Panc1 (cell line): Measurements from ENCODE around the gene WSCD2. TPM values are rescaled to one million over a fixed set of nuclear protein-coding genes. Genes with fewer than 3 reads are reported as not detected.

Experiments
- ATAC-seq: fragments of 200-7000 bp; cut with Tn5 transposase; 2 replicates; pipeline ENCODE4 v1.9.1; 2020; ENCODE audit warnings: mild to moderate bottlenecking, moderate library complexity
- Bru-seq: library from RNA; stranded (reverse); fragments of 400-500 nt; gene quantifications from one replicate; lab custom pipeline; 2021; lab: Mats Ljungman, UMichigan
- BruChase-seq, 2 experiments: library from RNA; stranded (reverse); fragments of 400-500 nt; gene quantifications; one replicate each; lab custom pipeline; 2021; lab: Mats Ljungman, UMichigan
- BruUV-seq: library from RNA; stranded (reverse); fragments of 400-500 nt; replicated peaks from 2 replicates; lab custom pipeline; 2021; lab: Mats Ljungman, UMichigan
- CTCF ChIA-PET: fragments of 300-600 bp; sonication (Branson Sonifier 250); formaldehyde crosslinking; loops from one replicate; lab custom pipeline; 2022; ENCODE audit warnings: antibody characterized with exemption; lab: Charles Lee
- POLR2A ChIA-PET: fragments of 300-600 bp; sonication (Branson Sonifier 250); formaldehyde crosslinking; loops from one replicate; lab custom pipeline; 2022; ENCODE audit warnings: antibody characterized with exemption; lab: Charles Lee
- DNase-seq: peaks from one replicate; pipeline ENCODE4 v3.0.0-alpha.2; 2010; ENCODE audit warnings: low read depth, low spot score
- H3K27ac ChIP-seq: 2 replicates; pipeline ENCODE4 v1.5.1; 2011; ENCODE audit warnings: mild to moderate bottlenecking, low read length, inconsistent platforms
- H3K27me3 ChIP-seq: fragments of 200-500 bp; sonication (Bioruptor generic); 2 replicates; pipeline ENCODE4 v1.6.0; 2014; ENCODE audit warnings: low read length, inconsistent platforms; ENCODE audit not compliant: control insufficient read depth, insufficient read depth
- H3K36me3 ChIP-seq: fragments of 200-500 bp; sonication (Bioruptor generic); 2 replicates; pipeline ENCODE4 v1.5.1; 2014; ENCODE audit warnings: inconsistent platforms, mild to moderate bottlenecking, low read length, moderate library complexity; ENCODE audit not compliant: control insufficient read depth, insufficient read depth
- H3K4me1 ChIP-seq: 2 replicates; pipeline ENCODE4 v1.5.1; 2011; ENCODE audit warnings: inconsistent platforms, mild to moderate bottlenecking, low read length, moderate library complexity; ENCODE audit not compliant: control insufficient read depth, insufficient read depth
- H3K4me3 ChIP-seq, 2 experiments: 2 replicates each; pipeline ENCODE4 v1.5.1; 2011 to 2012; ENCODE audit warnings: low read depth in 2 of 2, low read length in 2 of 2, mild to moderate bottlenecking in 2 of 2, inconsistent platforms in 1 of 2, moderate library complexity in 1 of 2
- H3K9me3 ChIP-seq: fragments of 200-500 bp; sonication (Bioruptor generic); 2 replicates; pipeline ENCODE4 v1.5.1; 2014; ENCODE audit warnings: low read depth, mild to moderate bottlenecking, inconsistent platforms, low read length, moderate library complexity; ENCODE audit not compliant: control insufficient read depth, insufficient read depth
- CTCF ChIP-seq: fragments of 450-650 bp; IDR thresholded peaks from 2 replicates; pipeline ENCODE4 v1.5.1; 2017; ENCODE audit warnings: mild to moderate bottlenecking
- POLR2AphosphoS5 ChIP-seq: IDR thresholded peaks from 2 replicates; pipeline ENCODE4 v1.6.1; 2012; ENCODE audit warnings: mild to moderate bottlenecking, low read depth, low read length, moderate library complexity
- REST ChIP-seq, 2 experiments: IDR thresholded peaks; 2 replicates each; pipeline ENCODE4 v1.6.1; 2011 to 2012; ENCODE audit warnings: low read depth in 2 of 2, control low read depth in 1 of 2, low read length in 1 of 2, mild to moderate bottlenecking in 1 of 2, moderate library complexity in 1 of 2; ENCODE audit not compliant: insufficient read depth in 1 of 2
- SIN3A ChIP-seq: IDR thresholded peaks from 2 replicates; pipeline ENCODE4 v1.6.1; 2012; ENCODE audit warnings: low read depth, mild to moderate bottlenecking, low read length, moderate library complexity, borderline replicate concordance; ENCODE audit not compliant: insufficient read depth
- TCF7L2 ChIP-seq: IDR thresholded peaks from 2 replicates; pipeline ENCODE4 v1.6.1; 2011; ENCODE audit warnings: mild to moderate bottlenecking, low read depth, low read length, inconsistent platforms
- in situ Hi-C: cut with HindIII; loops from 2 replicates; pipeline ENCODE4 v1.10.0; 2016; ENCODE audit warnings: low sequenced_read_pairs, low pct_unique_long_range_greater_than_20kb
- intact Hi-C: fragments of 100-400 bp; cut with micrococcal nuclease; formaldehyde crosslinking; loops from one replicate; pipeline ENCODE4 v1.10.0; 2022; ENCODE audit not compliant: unreplicated experiment
- long read RNA-seq: library from polyadenylated mRNA; unstranded; transcript quantifications from one replicate; pipeline ENCODE4 v2.0.0, GENCODE V29; 2021; ENCODE audit not compliant: unreplicated experiment
- polyA plus RNA-seq: library from polyadenylated mRNA; unstranded; fragments of >200 nt; gene quantifications from one replicate; pipeline ENCODE4 v1.2.1, GENCODE V29; 2012; ENCODE audit warnings: missing spikeins; ENCODE audit not compliant: insufficient read length
- total RNA-seq: library from RNA; stranded (reverse); gene quantifications from one replicate; pipeline ENCODE4 v1.2.1, GENCODE V29; 2021; ENCODE audit not compliant: unreplicated experiment

The WSCD2 gene
- total RNA-seq (0.64 TPM), Bru-seq, nascent RNA (percentile 11 among the genes with signal in this experiment), BruChase-seq, experiment 1, labeled RNA remaining after a 2-hour chase (percentile 9 among the genes with signal in this experiment), BruChase-seq, experiment 2, labeled RNA remaining after a 6-hour chase (percentile 4 among the genes with signal in this experiment)
- 0.59 TPM for polyA plus RNA-seq
- long read RNA-seq, result 0 reads

- DNase-seq (no peak), ATAC-seq (peak; percentile 92)
- CTCF ChIA-PET, result no interaction called here
- Histone ChIP-seq H3K9me3 (no peaks in the 10 kb centered on the region), H3K27ac (no peak within 1 kb of the TSS), H3K4me3 (peak within 1 kb of the TSS; percentile 36 to 52), H3K4me1 (peaks cover 12% of the 10 kb centered on the region), H3K36me3 (no peaks in the 10 kb centered on the region; the same call in 1 of the 2 replicates), H3K27me3 (peaks cover 34% of the 10 kb centered on the region)
- POLR2A ChIA-PET, result interaction anchor here (0.6 kb wide), 1 partner anchor 17 kb away, joined by 5 read pairs; no protein-coding TSS in a partner anchor
- no TSS peak for BruUV-seq
- in situ Hi-C loops (no loop called here), intact Hi-C loops (no loop called here)
- TF ChIP-seq SIN3A (no peak), CTCF (peak; percentile 51)
Measured at GRCh38 chr12:108129017-108129812, at the start of gene WSCD2. Gene WSCD2, plus strand, starts transcription at chr12:108129288. Its CDS starts 66,545 bp downstream, at chr12:108195833.

- H3K9me3 ChIP-seq, result no peaks in the 10 kb centered on the region
- CTCF ChIA-PET, result no interaction called here
- DNase-seq (no peak), ATAC-seq (no peak)
- no peak overlapping the region for H3K27ac ChIP-seq
- H3K4me3 ChIP-seq, result no peak overlapping the region
- TF ChIP-seq POLR2AphosphoS5, result no peak
- no peak for TF ChIP-seq TCF7L2
- no peak for TF ChIP-seq REST (IDR thresholded peaks at IDR 0.05; ENCODE audit: insufficient read depth in 1 of 2, low read depth in 2 of 2, low read length in 1 of 2)
- TF ChIP-seq CTCF, result no peak
- TF ChIP-seq SIN3A, result no peak
- no TSS peak for BruUV-seq
- POLR2A ChIA-PET, result interaction anchor here (0.6 kb wide), 1 partner anchor 647 kb away, joined by 3 read pairs; no protein-coding TSS in a partner anchor
- in situ Hi-C loops, result no loop called here
- no peaks in the 10 kb centered on the region for H3K36me3 ChIP-seq
- H3K4me1 ChIP-seq, result no peaks in the 10 kb centered on the region
- intact Hi-C loops, result no loop called here
- H3K27me3 ChIP-seq, result peaks cover 2% of the 10 kb centered on the region; the same call in 1 of the 2 replicates
Measured at GRCh38 chr12:108079721-108080120, 49.4 kb upstream of the WSCD2 start.
